Measurements from ENCODE around the gene FILIP1L. TPM values are rescaled to one million over a fixed set of nuclear protein-coding genes. Genes with fewer than 3 reads are reported as not detected.

Gene FILIP1L
- total and polyA plus RNA-seq, 2 of the 8 experiments (the other 6 are each of a cell fraction or from before 2014, with no cell fraction given) = 0.06 to 0.09 TPM

DNA sequence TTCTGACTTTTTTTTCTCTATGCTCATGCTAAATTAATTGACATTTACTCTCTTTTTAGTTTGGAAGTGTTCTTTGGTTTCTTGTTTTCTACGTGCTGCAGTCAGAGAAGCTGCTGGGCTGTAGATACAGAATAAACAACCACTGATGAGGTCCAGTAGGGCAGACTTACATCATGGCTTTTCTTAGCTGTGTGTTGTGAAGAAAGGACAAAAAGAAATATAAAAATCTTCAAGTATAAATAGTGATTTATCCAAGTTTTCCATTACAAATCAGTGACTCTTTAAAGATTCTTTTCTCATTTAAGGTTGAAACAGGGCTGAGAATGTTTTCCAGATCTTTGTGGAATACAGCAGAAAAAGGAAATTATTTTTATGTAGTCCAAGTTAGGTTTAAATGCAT, 174.4 kb downstream of the FILIP1L start:
- no peak for DNase-seq (ENCODE audit: low read depth in 1 of 2, low spot score in 2 of 2)
- no peak overlapping the region for H2BK5ac ChIP-seq (ENCODE audit: low read depth, low read length)
- H3K9me3 ChIP-seq (ENCODE audit: insufficient read depth in 2 of 2, low read depth in 1 of 2, low read length in 1 of 2) = no peaks in the 10 kb centered on the region
- no peak overlapping the region for H3K4ac ChIP-seq (replicated peaks; ENCODE audit: insufficient read length, low read depth, low read length)
- H3K4me3 ChIP-seq (ENCODE audit: extremely low read depth in 1 of 4, insufficient read depth in 2 of 4, low read depth in 3 of 4, low read length in 4 of 4) = no peak overlapping the region
- ChIA-PET POLR2A (ENCODE audit: partially characterized antibody) (no interaction called here), CTCF (ENCODE audit: partially characterized antibody) (interaction anchor here (0.6 to 1.6 kb wide), 5 partner anchors 11 to 108 kb away, joined by 3 to 4 read pairs (median 4); no protein-coding TSS in a partner anchor)
- H2BK120ac ChIP-seq (replicated peaks; ENCODE audit: low read depth, low read length) = no peak overlapping the region
- no peak overlapping the region for H4K91ac ChIP-seq (replicated peaks; ENCODE audit: insufficient read length, low read length)
- no peak overlapping the region for H2AK5ac ChIP-seq (ENCODE audit: low read depth, low read length)
- H2AFZ ChIP-seq (ENCODE audit: low read length) = no peak overlapping the region
- 81% methylated on average over 1 of the region's 1 CpG; no CpG with 5 or more reads in 1 of the 2 experiments for WGBS, 2 experiments (ENCODE audit: extremely low coverage in 1 of 2, insufficient coverage in 1 of 2, insufficient read length in 1 of 2, insufficient replicate concordance in 2 of 2, low coverage in 1 of 2, low lambda C conversion rate in 2 of 2, missing lambda C conversion rate in 1 of 2)
- no peak overlapping the region for H4K5ac ChIP-seq (ENCODE audit: insufficient read length, low read depth, low read length)
- no peaks in the 10 kb centered on the region for H3K27me3 ChIP-seq (replicated peaks in 1 of 4; ENCODE audit: control insufficient read depth in 3 of 4, extremely low read depth in 1 of 4, insufficient read depth in 3 of 4, low read length in 3 of 4)
- no peaks in the 10 kb centered on the region; the same call in 1 of the 2 replicates for H3K79me1 ChIP-seq (ENCODE audit: low read depth, low read length)
- no peak overlapping the region for H3K27ac ChIP-seq (ENCODE audit: low read depth, low read length)
- H2BK15ac ChIP-seq (ENCODE audit: low read length) = no peak overlapping the region
- H3K23ac ChIP-seq (ENCODE audit: insufficient read length) = no peak overlapping the region
- H3K9ac ChIP-seq (replicated peaks in 1 of 4; ENCODE audit: extremely low read depth in 1 of 4, low read depth in 3 of 4, low read length in 3 of 4) = no peak overlapping the region
- H3K4me2 ChIP-seq (ENCODE audit: insufficient read depth in 1 of 2, low read depth in 2 of 2, low read length in 2 of 2) = no peak overlapping the region
- H4K8ac ChIP-seq (ENCODE audit: extremely low read depth, insufficient read depth, low read length) = no peak overlapping the region
- H2BK12ac ChIP-seq (ENCODE audit: low read depth, low read length) = no peak overlapping the region
- no peaks in the 10 kb centered on the region for H3K36me3 ChIP-seq (ENCODE audit: control insufficient read depth in 2 of 4, insufficient read depth in 4 of 4, low read length in 3 of 4)
- H3K56ac ChIP-seq (replicated peaks; ENCODE audit: insufficient read length, low read depth, low read length) = no peak overlapping the region
- H3K79me2 ChIP-seq (ENCODE audit: control insufficient read depth in 1 of 2, insufficient read depth in 2 of 2, low read length in 2 of 2) = no peaks in the 10 kb centered on the region
- H3K4me1 ChIP-seq (replicated peaks in 1 of 4; ENCODE audit: control insufficient read depth in 3 of 4, insufficient read depth in 4 of 4, low read length in 3 of 4) = peaks cover 0 to 8% (median 0%) of the 10 kb centered on the region in 4 experiments; a peak in 3 of 7 replicates
- no peaks in the 10 kb centered on the region for H3K23me2 ChIP-seq (ENCODE audit: low read depth, low read length)
- no peak overlapping the region for H3K18ac ChIP-seq (ENCODE audit: extremely low read depth, low read length)
- H2BK20ac ChIP-seq (ENCODE audit: low read length) = no peak overlapping the region
- FAIRE-seq = no peak
- H3K14ac ChIP-seq (ENCODE audit: insufficient read length) = no peak overlapping the region
- no peaks in the 10 kb centered on the region for H4K20me1 ChIP-seq (replicated peaks in 1 of 2; ENCODE audit: control insufficient read depth in 1 of 2, insufficient read depth in 2 of 2, low read length in 2 of 2)
- TF ChIP-seq BACH1 (IDR thresholded peaks at IDR 0.05; ENCODE audit: low read length) = no peak
- TF ChIP-seq HDAC2 (IDR thresholded peaks at IDR 0.05; ENCODE audit: borderline replicate concordance in 1 of 2, low read depth in 2 of 2, low read length in 2 of 2) = no peak
- TF ChIP-seq JUN (IDR thresholded peaks at IDR 0.05; ENCODE audit: low read depth, low read length) = no peak
- no peak for TF ChIP-seq SP1 (IDR thresholded peaks at IDR 0.05; ENCODE audit: low read depth, low read length)
- no peak for TF ChIP-seq CHD1 (IDR thresholded peaks at IDR 0.05; ENCODE audit: low read depth, low read length)
- TF ChIP-seq MAX (IDR thresholded peaks at IDR 0.05) = no peak
- no peak for TF ChIP-seq USF2 (IDR thresholded peaks at IDR 0.05; ENCODE audit: low read length)
- no peak for TF ChIP-seq ZNF274 (IDR thresholded peaks at IDR 0.05; ENCODE audit: borderline replicate concordance, extremely low read depth, low read length)
- TF ChIP-seq SUZ12 (IDR thresholded peaks at IDR 0.05; ENCODE audit: low read length) = no peak
- TF ChIP-seq SP4 (IDR thresholded peaks at IDR 0.05; ENCODE audit: low read length) = no peak
- no peak for TF ChIP-seq SAP30 (IDR thresholded peaks at IDR 0.05; ENCODE audit: insufficient read depth, insufficient replicate concordance, low read length)
- no peak for TF ChIP-seq SRF (IDR thresholded peaks at IDR 0.05; ENCODE audit: low read depth, low read length)
- TF ChIP-seq GABPA (IDR thresholded peaks at IDR 0.05; ENCODE audit: borderline replicate concordance, insufficient read depth, low read length) = no peak

Data from H1 (cell line).